ENCODE results near the gene TNK2. TPM values are rescaled to one million over a fixed set of nuclear protein-coding genes. Genes with fewer than 3 reads are reported as not detected.

TNK2 gene
- total RNA-seq, 3 donors from 2014 or later (not counting 1 experiment from before 2014, with no cell fraction given): 169 to 207 (median 171) TPM

- H3K36me3 ChIP-seq (ENCODE audit: control insufficient read depth, insufficient read depth, low read length): no peaks in the 10 kb centered on the region
- TF ChIP-seq CTCF (IDR thresholded peaks at IDR 0.05): no peak
- H3K9me3 ChIP-seq (ENCODE audit: control insufficient read depth, insufficient read depth, low read length): no peaks in the 10 kb centered on the region
- H3K4me1 ChIP-seq (ENCODE audit: control insufficient read depth, insufficient read depth, low read length): no peaks in the 10 kb centered on the region
- intact Hi-C loops (cut with micrococcal nuclease): no loop called here
- Mint-ChIP-seq H3K27me3 (ENCODE audit: low read depth in 2 of 2) (no peaks in the 10 kb centered on the region), H3K4me1 (no peaks in the 10 kb centered on the region), H3K4me3 (no peak overlapping the region), H3K27ac (no peak overlapping the region), H3K9me3 (no peaks in the 10 kb centered on the region), H3K36me3 (no peaks in the 10 kb centered on the region)
- no peak overlapping the region for H3K27ac ChIP-seq (ENCODE audit: low read length)
- no peak overlapping the region for H3K4me3 ChIP-seq (ENCODE audit: low read length)
- no peak for DNase-seq
- 91% methylated on average over 13 of the region's 14 CpGs for WGBS (ENCODE audit: insufficient coverage)
- ATAC-seq: no peak
- no peaks in the 10 kb centered on the region for H3K27me3 ChIP-seq (ENCODE audit: control insufficient read depth, insufficient read depth, low read length)
Measured at GRCh38 chr3:195835791-195836190, 72.6 kb downstream of the TNK2 start.

DNA sequence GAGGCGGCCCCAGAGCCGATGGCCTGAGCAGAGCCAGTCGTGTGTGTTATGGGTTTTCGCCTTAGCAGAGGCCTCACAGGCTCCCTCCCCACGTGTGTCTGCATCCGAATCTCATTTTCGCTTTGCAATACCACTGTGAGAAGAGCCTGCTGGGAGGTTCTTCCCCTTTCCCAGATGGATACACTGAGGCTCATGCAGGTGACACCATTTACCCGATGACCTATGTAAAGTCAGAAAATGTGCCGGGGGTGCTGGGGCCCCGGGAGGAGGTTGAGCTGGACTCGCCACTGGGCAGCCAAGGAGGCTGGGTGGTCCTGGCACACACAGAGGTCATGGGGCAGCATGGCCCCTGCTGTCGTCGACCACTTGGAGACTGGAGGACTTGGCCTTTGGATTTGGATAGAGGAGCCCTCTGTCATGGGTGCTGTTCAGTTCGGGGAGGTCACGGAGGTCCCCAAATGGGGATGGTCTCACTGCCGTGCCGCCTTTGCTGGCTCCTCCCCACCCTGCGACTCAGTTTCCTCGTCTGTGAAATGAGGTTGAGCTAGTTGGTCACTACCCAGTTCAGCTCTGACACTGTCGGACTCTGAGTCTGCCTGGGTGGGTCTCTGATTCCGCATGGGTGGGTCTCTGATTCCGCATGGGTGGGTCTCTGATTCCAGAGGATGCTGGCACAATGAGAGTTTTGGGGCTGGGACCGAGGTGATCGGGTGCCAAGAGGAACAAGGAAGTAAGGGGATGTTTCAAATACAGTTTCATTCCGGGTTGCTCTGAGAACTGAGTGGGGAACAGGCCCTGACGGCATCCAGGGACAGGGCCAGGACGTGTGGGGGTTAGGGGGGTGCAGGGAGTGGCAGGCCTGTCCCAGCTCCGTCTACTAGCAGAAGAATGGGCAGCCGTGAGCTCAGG, 73.4 kb downstream of the TNK2 start:
- WGBS (ENCODE audit: insufficient coverage): 88% methylated on average over 29 of the region's 29 CpGs
- ATAC-seq (no peak), DNase-seq (no peak)
- Histone ChIP-seq H3K36me3 (ENCODE audit: control insufficient read depth, insufficient read depth, low read length) (no peaks in the 10 kb centered on the region), H3K9me3 (ENCODE audit: control insufficient read depth, insufficient read depth, low read length) (no peaks in the 10 kb centered on the region), H3K27ac (ENCODE audit: low read length) (no peak overlapping the region), H3K4me1 (ENCODE audit: control insufficient read depth, insufficient read depth, low read length) (no peaks in the 10 kb centered on the region), H3K27me3 (ENCODE audit: control insufficient read depth, insufficient read depth, low read length) (no peaks in the 10 kb centered on the region), H3K4me3 (ENCODE audit: low read length) (no peak overlapping the region)
- H3K27ac Mint-ChIP-seq: no peak overlapping the region
- peaks cover 0 to 4% of the 10 kb centered on the region in 2 donors for H3K4me1 Mint-ChIP-seq
- no peaks in the 10 kb centered on the region for H3K27me3 Mint-ChIP-seq (ENCODE audit: low read depth in 2 of 2)
- H3K9me3 Mint-ChIP-seq: no peaks in the 10 kb centered on the region
- intact Hi-C loops (cut with micrococcal nuclease): no loop called here
- no peaks in the 10 kb centered on the region for H3K36me3 Mint-ChIP-seq
- no peak overlapping the region for H3K4me3 Mint-ChIP-seq
- TF ChIP-seq CTCF (IDR thresholded peaks at IDR 0.05): no peak

DNA sequence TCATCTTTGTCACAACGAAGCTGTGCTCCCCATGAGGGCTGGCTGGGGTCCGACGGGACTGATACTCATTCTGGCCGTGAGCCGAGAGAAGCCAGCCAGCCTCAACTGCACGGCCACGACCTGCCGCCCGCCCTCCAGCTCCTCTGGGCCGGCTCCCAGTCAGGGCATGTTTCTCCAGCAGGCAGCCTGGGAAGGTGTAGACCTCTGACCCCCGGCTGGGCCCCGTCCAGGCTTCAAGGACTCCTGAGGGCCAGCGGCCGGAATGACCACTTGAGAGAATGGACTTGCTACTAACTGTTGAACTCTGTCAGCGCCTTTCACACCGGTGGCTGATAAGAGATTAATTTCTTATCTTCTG, 78.5 kb downstream of the TNK2 start:
- Mint-ChIP-seq H3K9me3 (no peaks in the 10 kb centered on the region), H3K4me1 (peaks cover 0 to 4% of the 10 kb centered on the region in 2 donors), H3K36me3 (no peaks in the 10 kb centered on the region), H3K27ac (no peak overlapping the region), H3K4me3 (no peak overlapping the region), H3K27me3 (ENCODE audit: low read depth in 2 of 2) (no peaks in the 10 kb centered on the region)
- no peaks in the 10 kb centered on the region for H3K4me1 ChIP-seq (ENCODE audit: control insufficient read depth, insufficient read depth, low read length)
- no peaks in the 10 kb centered on the region for H3K27me3 ChIP-seq (ENCODE audit: control insufficient read depth, insufficient read depth, low read length)
- H3K36me3 ChIP-seq (ENCODE audit: control insufficient read depth, insufficient read depth, low read length): no peaks in the 10 kb centered on the region
- no peaks in the 10 kb centered on the region for H3K9me3 ChIP-seq (ENCODE audit: control insufficient read depth, insufficient read depth, low read length)
- no peak overlapping the region for H3K27ac ChIP-seq (ENCODE audit: low read length)
- TF ChIP-seq CTCF (IDR thresholded peaks at IDR 0.05): no peak
- intact Hi-C loops (cut with micrococcal nuclease): no loop called here
- WGBS (ENCODE audit: insufficient coverage): 92% methylated on average over 14 of the region's 16 CpGs
- no peak for DNase-seq
- no peak for ATAC-seq
- H3K4me3 ChIP-seq (ENCODE audit: low read length): no peak overlapping the region

DNA sequence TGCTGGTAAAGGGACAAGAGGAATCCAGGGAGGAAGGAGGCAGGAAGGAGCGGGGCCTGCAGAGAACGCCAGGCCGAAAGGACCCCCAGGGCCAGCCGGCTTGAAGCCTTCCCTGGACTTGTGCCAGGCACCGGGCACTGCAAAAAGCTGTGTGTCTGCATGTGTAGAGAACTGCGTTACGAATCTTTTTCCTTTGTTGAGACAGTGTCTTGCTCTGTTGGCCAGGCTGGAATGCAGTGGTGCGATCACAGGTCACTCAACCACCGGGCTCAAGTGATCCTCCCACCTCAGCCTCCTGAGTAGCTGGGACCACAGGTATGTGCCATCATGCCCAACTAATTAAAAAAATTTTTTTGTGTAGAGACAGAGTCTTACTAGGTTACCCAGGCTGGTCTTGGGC, 79.6 kb downstream of the TNK2 start:
- no peak overlapping the region for H3K4me3 Mint-ChIP-seq
- peaks cover 0 to 4% of the 10 kb centered on the region in 2 donors for H3K4me1 Mint-ChIP-seq
- no peaks in the 10 kb centered on the region for H3K27me3 Mint-ChIP-seq (ENCODE audit: low read depth in 2 of 2)
- ATAC-seq (no peak), DNase-seq (no peak)
- TF ChIP-seq CTCF (IDR thresholded peaks at IDR 0.05): no peak
- no peak overlapping the region for H3K27ac Mint-ChIP-seq
- H3K9me3 ChIP-seq (ENCODE audit: control insufficient read depth, insufficient read depth, low read length): no peaks in the 10 kb centered on the region
- no peaks in the 10 kb centered on the region for H3K27me3 ChIP-seq (ENCODE audit: control insufficient read depth, insufficient read depth, low read length)
- intact Hi-C loops (cut with micrococcal nuclease): no loop called here
- H3K36me3 Mint-ChIP-seq: no peaks in the 10 kb centered on the region
- H3K9me3 Mint-ChIP-seq: no peaks in the 10 kb centered on the region
- H3K4me1 ChIP-seq (ENCODE audit: control insufficient read depth, insufficient read depth, low read length): no peaks in the 10 kb centered on the region
- no peak overlapping the region for H3K4me3 ChIP-seq (ENCODE audit: low read length)
- 91% methylated on average over 9 of the region's 9 CpGs for WGBS (ENCODE audit: insufficient coverage)
- no peaks in the 10 kb centered on the region for H3K36me3 ChIP-seq (ENCODE audit: control insufficient read depth, insufficient read depth, low read length)
- H3K27ac ChIP-seq (ENCODE audit: low read length): no peak overlapping the region

All from natural killer cell (primary cell).